Breast epithelium (tissue), 3 donors: ENCODE measurements around the gene RNF10.

Source experiments
- POLR2A ChIP-seq: fragments of 450-650 bp; IDR thresholded peaks from one replicate; pipeline ENCODE4 v1.6.1; 2016; ENCODE audit warnings: antibody characterized with exemption, mild to moderate bottlenecking, moderate library complexity
- POLR2AphosphoS5 ChIP-seq, 3 donors: sonication (generic); formaldehyde crosslinking; IDR thresholded peaks; one replicate each; pipeline ENCODE4 v1.6.1; 2017; ENCODE audit warnings: antibody characterized with exemption in 3 of 3
- TF ChIP-seq, protein P1 (sequence below), 3 donors: fragments of 450-650 bp; IDR thresholded peaks; one replicate each; pipeline ENCODE4 v1.5.1; 2016 to 2017; ENCODE audit warnings: antibody characterized with exemption in 3 of 3, mild to moderate bottlenecking in 3 of 3, moderate library complexity in 3 of 3

DNA sequence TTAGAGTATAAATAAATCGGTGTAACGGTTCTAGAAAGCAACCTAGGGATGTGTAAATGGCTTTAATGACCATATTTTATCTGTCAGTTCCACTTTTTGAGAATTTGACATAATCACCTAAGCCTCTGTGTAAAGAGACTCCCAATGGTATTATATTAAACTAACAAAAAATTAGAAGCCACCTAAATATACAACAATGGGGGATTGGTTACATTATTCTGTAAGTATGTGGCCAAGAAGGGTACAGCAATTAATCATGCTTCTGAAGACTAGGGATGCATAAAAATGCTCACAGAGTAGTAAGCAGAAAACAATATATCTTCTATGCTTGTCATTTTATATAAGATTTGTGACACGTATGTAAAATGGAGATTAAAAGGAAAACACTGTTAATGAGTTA is 10.5 kb downstream of the RNF10 start:
- TF ChIP-seq, protein P1, sequence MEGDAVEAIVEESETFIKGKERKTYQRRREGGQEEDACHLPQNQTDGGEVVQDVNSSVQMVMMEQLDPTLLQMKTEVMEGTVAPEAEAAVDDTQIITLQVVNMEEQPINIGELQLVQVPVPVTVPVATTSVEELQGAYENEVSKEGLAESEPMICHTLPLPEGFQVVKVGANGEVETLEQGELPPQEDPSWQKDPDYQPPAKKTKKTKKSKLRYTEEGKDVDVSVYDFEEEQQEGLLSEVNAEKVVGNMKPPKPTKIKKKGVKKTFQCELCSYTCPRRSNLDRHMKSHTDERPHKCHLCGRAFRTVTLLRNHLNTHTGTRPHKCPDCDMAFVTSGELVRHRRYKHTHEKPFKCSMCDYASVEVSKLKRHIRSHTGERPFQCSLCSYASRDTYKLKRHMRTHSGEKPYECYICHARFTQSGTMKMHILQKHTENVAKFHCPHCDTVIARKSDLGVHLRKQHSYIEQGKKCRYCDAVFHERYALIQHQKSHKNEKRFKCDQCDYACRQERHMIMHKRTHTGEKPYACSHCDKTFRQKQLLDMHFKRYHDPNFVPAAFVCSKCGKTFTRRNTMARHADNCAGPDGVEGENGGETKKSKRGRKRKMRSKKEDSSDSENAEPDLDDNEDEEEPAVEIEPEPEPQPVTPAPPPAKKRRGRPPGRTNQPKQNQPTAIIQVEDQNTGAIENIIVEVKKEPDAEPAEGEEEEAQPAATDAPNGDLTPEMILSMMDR (IDR thresholded peaks at IDR 0.05): no peak
- TF ChIP-seq POLR2A (no peak), POLR2AphosphoS5 (IDR thresholded peaks at IDR 0.05) (no peak)
